ENCODE data around the gene CDH9.

The CDH9 gene

DNA sequence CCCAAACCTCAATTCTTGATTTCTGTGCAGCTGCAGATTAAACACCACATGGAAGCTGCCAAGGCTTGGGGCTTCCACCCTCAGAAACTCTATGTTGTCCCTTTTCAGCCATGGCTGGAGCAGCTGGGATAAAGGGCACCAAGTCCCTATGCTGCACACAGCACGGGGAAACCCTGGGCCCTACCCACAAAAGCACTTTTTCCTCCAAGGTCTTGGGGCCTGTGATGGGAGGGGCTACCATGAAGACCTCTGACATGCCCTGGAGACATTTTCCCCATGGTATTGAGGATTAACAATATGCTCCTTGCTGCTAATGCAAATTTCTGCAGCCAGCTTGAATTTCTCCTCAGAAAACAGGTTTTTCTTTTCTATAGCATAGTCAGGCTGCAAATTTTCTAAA, 41.8 kb upstream of the CDH9 start:
- TF ChIP-seq GABPA (IDR thresholded peaks at IDR 0.05; ENCODE audit: low read depth) (no peak), POLR2AphosphoS5 (IDR thresholded peaks at IDR 0.05; ENCODE audit: low read depth) (no peak), SPI1 (IDR thresholded peaks at IDR 0.05; ENCODE audit: borderline replicate concordance, low read depth) (no peak)
- TF ChIP-seq, protein P1, sequence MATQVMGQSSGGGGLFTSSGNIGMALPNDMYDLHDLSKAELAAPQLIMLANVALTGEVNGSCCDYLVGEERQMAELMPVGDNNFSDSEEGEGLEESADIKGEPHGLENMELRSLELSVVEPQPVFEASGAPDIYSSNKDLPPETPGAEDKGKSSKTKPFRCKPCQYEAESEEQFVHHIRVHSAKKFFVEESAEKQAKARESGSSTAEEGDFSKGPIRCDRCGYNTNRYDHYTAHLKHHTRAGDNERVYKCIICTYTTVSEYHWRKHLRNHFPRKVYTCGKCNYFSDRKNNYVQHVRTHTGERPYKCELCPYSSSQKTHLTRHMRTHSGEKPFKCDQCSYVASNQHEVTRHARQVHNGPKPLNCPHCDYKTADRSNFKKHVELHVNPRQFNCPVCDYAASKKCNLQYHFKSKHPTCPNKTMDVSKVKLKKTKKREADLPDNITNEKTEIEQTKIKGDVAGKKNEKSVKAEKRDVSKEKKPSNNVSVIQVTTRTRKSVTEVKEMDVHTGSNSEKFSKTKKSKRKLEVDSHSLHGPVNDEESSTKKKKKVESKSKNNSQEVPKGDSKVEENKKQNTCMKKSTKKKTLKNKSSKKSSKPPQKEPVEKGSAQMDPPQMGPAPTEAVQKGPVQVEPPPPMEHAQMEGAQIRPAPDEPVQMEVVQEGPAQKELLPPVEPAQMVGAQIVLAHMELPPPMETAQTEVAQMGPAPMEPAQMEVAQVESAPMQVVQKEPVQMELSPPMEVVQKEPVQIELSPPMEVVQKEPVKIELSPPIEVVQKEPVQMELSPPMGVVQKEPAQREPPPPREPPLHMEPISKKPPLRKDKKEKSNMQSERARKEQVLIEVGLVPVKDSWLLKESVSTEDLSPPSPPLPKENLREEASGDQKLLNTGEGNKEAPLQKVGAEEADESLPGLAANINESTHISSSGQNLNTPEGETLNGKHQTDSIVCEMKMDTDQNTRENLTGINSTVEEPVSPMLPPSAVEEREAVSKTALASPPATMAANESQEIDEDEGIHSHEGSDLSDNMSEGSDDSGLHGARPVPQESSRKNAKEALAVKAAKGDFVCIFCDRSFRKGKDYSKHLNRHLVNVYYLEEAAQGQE (IDR thresholded peaks at IDR 0.05; ENCODE audit: insufficient replicate concordance, low read depth): no peak
- TF ChIP-seq, protein P2, sequence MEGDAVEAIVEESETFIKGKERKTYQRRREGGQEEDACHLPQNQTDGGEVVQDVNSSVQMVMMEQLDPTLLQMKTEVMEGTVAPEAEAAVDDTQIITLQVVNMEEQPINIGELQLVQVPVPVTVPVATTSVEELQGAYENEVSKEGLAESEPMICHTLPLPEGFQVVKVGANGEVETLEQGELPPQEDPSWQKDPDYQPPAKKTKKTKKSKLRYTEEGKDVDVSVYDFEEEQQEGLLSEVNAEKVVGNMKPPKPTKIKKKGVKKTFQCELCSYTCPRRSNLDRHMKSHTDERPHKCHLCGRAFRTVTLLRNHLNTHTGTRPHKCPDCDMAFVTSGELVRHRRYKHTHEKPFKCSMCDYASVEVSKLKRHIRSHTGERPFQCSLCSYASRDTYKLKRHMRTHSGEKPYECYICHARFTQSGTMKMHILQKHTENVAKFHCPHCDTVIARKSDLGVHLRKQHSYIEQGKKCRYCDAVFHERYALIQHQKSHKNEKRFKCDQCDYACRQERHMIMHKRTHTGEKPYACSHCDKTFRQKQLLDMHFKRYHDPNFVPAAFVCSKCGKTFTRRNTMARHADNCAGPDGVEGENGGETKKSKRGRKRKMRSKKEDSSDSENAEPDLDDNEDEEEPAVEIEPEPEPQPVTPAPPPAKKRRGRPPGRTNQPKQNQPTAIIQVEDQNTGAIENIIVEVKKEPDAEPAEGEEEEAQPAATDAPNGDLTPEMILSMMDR (IDR thresholded peaks at IDR 0.05; ENCODE audit: insufficient read depth, low read length): no peak
- no peak for DNase-seq (ENCODE audit: low read depth in 1 of 2, low spot score in 1 of 2)
- Histone ChIP-seq H3K27ac (replicated peaks) (no peak overlapping the region), H3K4me3 (replicated peaks; ENCODE audit: insufficient read depth, low read length) (no peak overlapping the region), H3K27me3 (ENCODE audit: insufficient read depth, poor library complexity, severe bottlenecking) (no peaks in the 10 kb centered on the region)

DNA sequence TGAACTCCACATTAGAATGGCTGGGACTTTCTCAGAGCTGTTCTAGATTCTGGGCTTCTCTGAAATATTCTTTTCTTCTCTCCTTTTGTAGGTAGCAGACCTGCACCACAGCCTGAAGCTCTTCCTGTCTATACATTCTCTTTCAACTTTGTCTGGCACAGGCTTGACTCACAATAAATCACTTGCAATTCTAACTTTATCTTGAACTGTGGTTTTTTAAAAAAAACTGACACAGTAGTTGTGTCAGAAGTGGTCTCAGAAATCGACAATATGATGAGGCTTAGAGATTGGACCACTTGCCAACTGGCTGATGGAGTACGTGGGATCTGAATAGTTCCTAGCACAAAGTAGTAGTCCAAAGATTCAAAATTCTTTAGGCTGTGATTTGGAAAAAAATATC, 24.1 kb upstream of the CDH9 start:
- DNase-seq (ENCODE audit: low read depth in 1 of 2, low spot score in 1 of 2): no peak
- no peaks in the 10 kb centered on the region for H3K27me3 ChIP-seq (ENCODE audit: insufficient read depth, poor library complexity, severe bottlenecking)
- no peak overlapping the region for H3K4me3 ChIP-seq (replicated peaks; ENCODE audit: insufficient read depth, low read length)
- no peak overlapping the region for H3K27ac ChIP-seq (replicated peaks)
- TF ChIP-seq POLR2AphosphoS5 (IDR thresholded peaks at IDR 0.05; ENCODE audit: low read depth) (no peak), GABPA (IDR thresholded peaks at IDR 0.05; ENCODE audit: low read depth) (no peak), SPI1 (IDR thresholded peaks at IDR 0.05; ENCODE audit: borderline replicate concordance, low read depth) (no peak)
- TF ChIP-seq, protein P2 (IDR thresholded peaks at IDR 0.05; ENCODE audit: insufficient read depth, low read length): no peak
- TF ChIP-seq, protein P1 (IDR thresholded peaks at IDR 0.05; ENCODE audit: insufficient replicate concordance, low read depth): no peak

DNA sequence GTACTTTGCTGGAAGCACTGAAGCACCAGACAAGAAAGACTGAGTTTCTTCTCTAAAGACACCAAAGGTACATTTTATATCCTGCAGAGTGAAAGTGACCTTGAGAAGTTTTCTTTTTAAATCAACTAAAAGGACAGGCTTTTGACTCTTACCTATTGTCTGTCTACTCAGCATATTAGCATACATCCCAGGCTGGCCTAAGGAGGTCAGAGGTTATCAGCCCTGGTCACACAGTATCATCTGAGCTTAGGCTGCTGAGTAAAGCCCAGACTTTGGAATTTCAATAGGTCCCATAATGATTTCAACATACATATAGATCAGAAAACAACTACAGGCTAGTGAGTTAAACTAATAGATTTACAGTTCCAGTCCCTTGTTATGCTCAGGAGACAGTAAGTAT, 10.1 kb upstream of the CDH9 start:
- Histone ChIP-seq H3K27ac (replicated peaks) (no peak overlapping the region), H3K4me3 (replicated peaks; ENCODE audit: insufficient read depth, low read length) (no peak overlapping the region), H3K27me3 (ENCODE audit: insufficient read depth, poor library complexity, severe bottlenecking) (no peaks in the 10 kb centered on the region)
- TF ChIP-seq POLR2AphosphoS5 (IDR thresholded peaks at IDR 0.05; ENCODE audit: low read depth) (no peak), SPI1 (IDR thresholded peaks at IDR 0.05; ENCODE audit: borderline replicate concordance, low read depth) (no peak), GABPA (IDR thresholded peaks at IDR 0.05; ENCODE audit: low read depth) (no peak)
- TF ChIP-seq, protein P1 (IDR thresholded peaks at IDR 0.05; ENCODE audit: insufficient replicate concordance, low read depth): no peak
- TF ChIP-seq, protein P2 (IDR thresholded peaks at IDR 0.05; ENCODE audit: insufficient read depth, low read length): no peak
- DNase-seq (ENCODE audit: low read depth in 1 of 2, low spot score in 1 of 2): no peak
